Activated CD4-positive, alpha-beta memory T cell treated with anti-CD3 and anti-CD28 coated beads for 36 hours (primary cell): Measurements from ENCODE around the gene PFN2. TPM values are rescaled to one million over a fixed set of nuclear protein-coding genes. Genes with fewer than 3 reads are reported as not detected.

ENCODE experiments used
- total RNA-seq, 2 experiments: library from RNA; stranded (reverse); gene quantifications; one replicate each; pipeline ENCODE4 v1.2.3, GENCODE V29; 2021

Gene PFN2
- total RNA-seq, 2 experiments from 2014 or later = 2.9 to 3.4 TPM

Other genes starting within 250 kb of the PFN2 start
- 10 to 100 TPM; 28.4 to 34.4 TPM for gene COMMD2, start 218.4 kb downstream of the PFN2 start, total RNA-seq
- not detected for gene ANKUB1, start 178.3 kb downstream of the PFN2 start, total RNA-seq
- 10 to 100 TPM; 29.4 to 31.5 TPM for gene RNF13, start 157.7 kb downstream of the PFN2 start, total RNA-seq